GM12874 (cell line): ENCODE data around the gene MINDY1.

Experiments used
- CTCF ChIP-seq: IDR thresholded peaks from 2 replicates; pipeline ENCODE4 v1.5.1; 2011; ENCODE audit warnings: low read depth, mild to moderate bottlenecking, control low read depth, low read length, moderate library complexity; ENCODE audit not compliant: insufficient read depth

Gene MINDY1

GRCh38 chr1:150968491-150968890, 38.2 kb downstream of the MINDY1 start:
- no peak for TF ChIP-seq CTCF

GRCh38 chr1:150967936-150968335, 38.8 kb downstream of the MINDY1 start:
- no peak for TF ChIP-seq CTCF

- no peak for TF ChIP-seq CTCF
Observed at GRCh38 chr1:150966011-150966410, 40.7 kb downstream of the MINDY1 start.

- TF ChIP-seq CTCF, result no peak
Observed at GRCh38 chr1:150965605-150966004, 41.1 kb downstream of the MINDY1 start.

- TF ChIP-seq CTCF, result no peak
Observed at GRCh38 chr1:150964164-150964489, 42.6 kb downstream of the MINDY1 start.

- TF ChIP-seq CTCF, result no peak
Observed at GRCh38 chr1:150963321-150964163, 43.2 kb downstream of the MINDY1 start.

GRCh38 chr1:150961756-150962155, 44.9 kb downstream of the MINDY1 start:
- no peak for TF ChIP-seq CTCF
